Upper lobe of right lung (tissue), 1 donor: Measurements from ENCODE around the gene RANBP2. TPM values are rescaled to one million over a fixed set of nuclear protein-coding genes. Genes with fewer than 3 reads are reported as not detected.

Experiments used
- ATAC-seq: fragments of 200-7000 bp; cut with Tn5 transposase; one replicate; pipeline ENCODE4 v1.9.1; 2020; ENCODE audit warnings: mild to moderate bottlenecking, moderate library complexity
- DNase-seq: peaks from one replicate; pipeline ENCODE4 v3.0.0-alpha.2; 2020
- H3K27ac ChIP-seq: fragments of 200-600 bp; one replicate; pipeline ENCODE4 v1.8.0; 2022
- H3K27me3 ChIP-seq: fragments of 200-600 bp; one replicate; pipeline ENCODE4 v1.8.0; 2022; ENCODE audit warnings: mild to moderate bottlenecking
- H3K36me3 ChIP-seq: fragments of 200-600 bp; one replicate; pipeline ENCODE4 v1.8.0; 2022
- H3K4me1 ChIP-seq: fragments of 200-600 bp; one replicate; pipeline ENCODE4 v1.8.0; 2022
- H3K4me3 ChIP-seq: fragments of 200-600 bp; one replicate; pipeline ENCODE4 v1.8.0; 2022; ENCODE audit warnings: mild to moderate bottlenecking
- H3K9me3 ChIP-seq: fragments of 200-600 bp; one replicate; pipeline ENCODE4 v1.8.0; 2022
- intact Hi-C: fragments of 100-400 bp; cut with DNase I; formaldehyde crosslinking; loops from one replicate; pipeline ENCODE4 v1.11.0; 2022
- total RNA-seq: library from RNA; stranded (reverse); fragmentation: NEBNext Ultra II Directional; extraction: Animal tissue kit (Norgen Biotek cat#: 25700); gene quantifications from one replicate; pipeline ENCODE4 v1.2.1, GENCODE V29; 2021
- TF ChIP-seq, protein P1 (sequence below): fragments of 200-600 bp; IDR thresholded peaks from one replicate; pipeline ENCODE4 v1.8.0; 2022; ENCODE audit warnings: antibody characterized with exemption
- donor health status: DM: no; HTN: yes; CAD: no; lungs with severe emphysema.

RANBP2 gene
- total RNA-seq, 1 donor from 2014 or later: 77.0 TPM

DNA sequence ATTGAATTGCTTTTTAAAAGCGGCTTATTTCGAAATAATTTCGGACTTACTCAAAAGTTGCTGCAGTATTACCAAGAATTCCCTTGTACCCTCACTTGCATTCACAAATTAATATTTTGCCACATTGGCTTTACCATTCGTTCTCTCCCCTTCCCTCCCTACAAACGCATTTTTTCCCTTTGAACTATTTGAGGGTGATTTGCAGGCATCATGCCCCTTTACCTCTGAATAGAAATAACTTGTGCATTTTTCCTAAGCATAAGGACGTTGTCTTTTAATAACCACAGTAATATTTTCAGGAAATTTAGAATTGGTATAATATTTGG lies 67.9 kb downstream of the RANBP2 start:
- no peaks in the 10 kb centered on the region for H3K27me3 ChIP-seq
- TF ChIP-seq, protein P1, sequence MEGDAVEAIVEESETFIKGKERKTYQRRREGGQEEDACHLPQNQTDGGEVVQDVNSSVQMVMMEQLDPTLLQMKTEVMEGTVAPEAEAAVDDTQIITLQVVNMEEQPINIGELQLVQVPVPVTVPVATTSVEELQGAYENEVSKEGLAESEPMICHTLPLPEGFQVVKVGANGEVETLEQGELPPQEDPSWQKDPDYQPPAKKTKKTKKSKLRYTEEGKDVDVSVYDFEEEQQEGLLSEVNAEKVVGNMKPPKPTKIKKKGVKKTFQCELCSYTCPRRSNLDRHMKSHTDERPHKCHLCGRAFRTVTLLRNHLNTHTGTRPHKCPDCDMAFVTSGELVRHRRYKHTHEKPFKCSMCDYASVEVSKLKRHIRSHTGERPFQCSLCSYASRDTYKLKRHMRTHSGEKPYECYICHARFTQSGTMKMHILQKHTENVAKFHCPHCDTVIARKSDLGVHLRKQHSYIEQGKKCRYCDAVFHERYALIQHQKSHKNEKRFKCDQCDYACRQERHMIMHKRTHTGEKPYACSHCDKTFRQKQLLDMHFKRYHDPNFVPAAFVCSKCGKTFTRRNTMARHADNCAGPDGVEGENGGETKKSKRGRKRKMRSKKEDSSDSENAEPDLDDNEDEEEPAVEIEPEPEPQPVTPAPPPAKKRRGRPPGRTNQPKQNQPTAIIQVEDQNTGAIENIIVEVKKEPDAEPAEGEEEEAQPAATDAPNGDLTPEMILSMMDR: no peak
- peak overlapping the region; percentile 58 for H3K27ac ChIP-seq
- intact Hi-C loops: no loop called here
- no peak for DNase-seq
- peaks cover 24% of the 10 kb centered on the region for H3K36me3 ChIP-seq
- peak overlapping the region; percentile 65 for H3K4me3 ChIP-seq
- H3K9me3 ChIP-seq: no peaks in the 10 kb centered on the region
- H3K4me1 ChIP-seq: peaks cover 3% of the 10 kb centered on the region
- ATAC-seq: no peak

- no peak overlapping the region for H3K27ac ChIP-seq
- no peaks in the 10 kb centered on the region for H3K9me3 ChIP-seq
- intact Hi-C loops: no loop called here
- H3K36me3 ChIP-seq: no peaks in the 10 kb centered on the region
- no peaks in the 10 kb centered on the region for H3K27me3 ChIP-seq
- no peak for ATAC-seq
- H3K4me1 ChIP-seq: no peaks in the 10 kb centered on the region
- no peak overlapping the region for H3K4me3 ChIP-seq
- no peak for DNase-seq
- TF ChIP-seq, protein P1: no peak
Measured at GRCh38 chr2:108803045-108803736, 83.9 kb downstream of the RANBP2 start.

DNA sequence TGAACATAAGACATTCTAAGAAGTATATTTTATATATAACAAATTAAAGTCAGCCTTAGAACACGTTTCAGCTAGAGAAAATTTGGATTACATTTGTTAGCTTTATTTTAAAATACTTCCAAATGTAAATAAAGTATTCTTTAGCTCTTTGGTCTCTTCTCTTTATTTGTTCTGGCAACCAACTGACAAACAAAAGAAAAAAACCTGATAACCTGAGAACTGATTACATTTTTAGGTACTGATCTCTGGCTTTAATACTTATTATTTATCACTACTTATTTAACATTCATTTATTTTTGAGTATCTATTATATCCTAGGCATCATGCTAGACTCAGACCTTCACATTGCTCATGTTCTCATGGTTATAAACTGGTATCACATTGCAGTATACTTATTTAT lies 85.8 kb downstream of the RANBP2 start:
- no peak overlapping the region for H3K27ac ChIP-seq
- no peak for ATAC-seq
- H3K36me3 ChIP-seq: no peaks in the 10 kb centered on the region
- H3K27me3 ChIP-seq: no peaks in the 10 kb centered on the region
- no peaks in the 10 kb centered on the region for H3K4me1 ChIP-seq
- no peak overlapping the region for H3K4me3 ChIP-seq
- intact Hi-C loops: no loop called here
- DNase-seq: no peak
- TF ChIP-seq, protein P1: no peak
- no peaks in the 10 kb centered on the region for H3K9me3 ChIP-seq

- Histone ChIP-seq H3K27me3 (no peaks in the 10 kb centered on the region), H3K36me3 (no peaks in the 10 kb centered on the region), H3K27ac (no peak overlapping the region), H3K4me3 (no peak overlapping the region), H3K4me1 (no peaks in the 10 kb centered on the region), H3K9me3 (no peaks in the 10 kb centered on the region)
- ATAC-seq (no peak), DNase-seq (no peak)
- TF ChIP-seq, protein P1: no peak
- intact Hi-C loops: no loop called here
Measured at GRCh38 chr2:108805782-108806181, 86.5 kb downstream of the RANBP2 start.

GRCh38 chr2:108806371-108807113 lies 87.3 kb downstream of the RANBP2 start:
- no peaks in the 10 kb centered on the region for H3K27me3 ChIP-seq
- ATAC-seq: no peak
- no peak overlapping the region for H3K27ac ChIP-seq
- intact Hi-C loops: no loop called here
- no peak for DNase-seq
- no peaks in the 10 kb centered on the region for H3K9me3 ChIP-seq
- TF ChIP-seq, protein P1: no peak
- no peaks in the 10 kb centered on the region for H3K36me3 ChIP-seq
- H3K4me3 ChIP-seq: no peak overlapping the region
- no peaks in the 10 kb centered on the region for H3K4me1 ChIP-seq
